NCI-H1105 (cell line): ENCODE results near the gene CRYZ.
"Not testable (repeated sequence)": the region's sequence is repeated elsewhere in the genome, so short reads cannot be mapped to it uniquely, and the experiment has no call there.

Experiments used
- DNase-seq: peaks from one replicate; lab custom pipeline; 2025; lab: John Stamatoyannopoulos, UW

Gene CRYZ

GRCh38 chr1:74732960-74733603 is at the start of gene CRYZ, which contains the start of gene TYW3:
Gene CRYZ (minus strand): TSS chr1:74733050. CDS start chr1:74724821, 8,229 bp downstream.
Gene TYW3 (plus strand): TSS chr1:74733152. CDS start chr1:74733245, 93 bp downstream.
- DNase-seq = peak; percentile 94

- DNase-seq = no peak
Measured at GRCh38 chr1:74780594-74780993, 47.7 kb upstream of the CRYZ start.

- DNase-seq = no peak
Measured at GRCh38 chr1:74779750-74780149, 46.9 kb upstream of the CRYZ start.

GRCh38 chr1:74777525-74777924 is 44.7 kb upstream of the CRYZ start:
- DNase-seq = no peak

GRCh38 chr1:74775735-74776134 is 42.9 kb upstream of the CRYZ start:
- no peak for DNase-seq

- DNase-seq = no peak
Measured at GRCh38 chr1:74773582-74773981, 40.7 kb upstream of the CRYZ start.

GRCh38 chr1:74772945-74773344 is 40.1 kb upstream of the CRYZ start:
- DNase-seq = no peak

- peak; percentile 37 for DNase-seq
Measured at GRCh38 chr1:74771913-74772515, 39.2 kb upstream of the CRYZ start.

- DNase-seq = no peak
Measured at GRCh38 chr1:74767490-74767889, 34.6 kb upstream of the CRYZ start.

- DNase-seq = no peak
Measured at GRCh38 chr1:74766579-74766978, 33.7 kb upstream of the CRYZ start.

- no peak for DNase-seq
Measured at GRCh38 chr1:74763807-74764206, 31.0 kb upstream of the CRYZ start.

GRCh38 chr1:74756650-74757049 is 23.8 kb upstream of the CRYZ start:
- not testable (repeated sequence) for DNase-seq

GRCh38 chr1:74755475-74755874 is 22.6 kb upstream of the CRYZ start:
- no peak for DNase-seq

- no peak for DNase-seq
Measured at GRCh38 chr1:74753104-74753503, 20.3 kb upstream of the CRYZ start.

GRCh38 chr1:74748960-74749359 is 16.1 kb upstream of the CRYZ start:
- DNase-seq = no peak

GRCh38 chr1:74745247-74745646 is 12.4 kb upstream of the CRYZ start:
- not testable (repeated sequence) for DNase-seq

- not testable (repeated sequence) for DNase-seq
Measured at GRCh38 chr1:74740307-74740980, 7.6 kb upstream of the CRYZ start.

- no peak for DNase-seq
Measured at GRCh38 chr1:74737333-74737732, 4.5 kb upstream of the CRYZ start.

GRCh38 chr1:74733604-74734484 is 994 bp upstream of the CRYZ start:
- DNase-seq = peak; percentile 72

GRCh38 chr1:74732071-74732946 is 541 bp downstream of the CRYZ start:
- not testable (repeated sequence) for DNase-seq

- DNase-seq = no peak
Measured at GRCh38 chr1:74731399-74732052, 1.3 kb downstream of the CRYZ start.
